Measurements from ENCODE around the gene PDGFD. TPM values are rescaled to one million over a fixed set of nuclear protein-coding genes. Genes with fewer than 3 reads are reported as not detected.

PDGFD gene
- polyA plus RNA-seq, 4 donors = 29.8 to 34.9 (median 31.4) TPM

DNA sequence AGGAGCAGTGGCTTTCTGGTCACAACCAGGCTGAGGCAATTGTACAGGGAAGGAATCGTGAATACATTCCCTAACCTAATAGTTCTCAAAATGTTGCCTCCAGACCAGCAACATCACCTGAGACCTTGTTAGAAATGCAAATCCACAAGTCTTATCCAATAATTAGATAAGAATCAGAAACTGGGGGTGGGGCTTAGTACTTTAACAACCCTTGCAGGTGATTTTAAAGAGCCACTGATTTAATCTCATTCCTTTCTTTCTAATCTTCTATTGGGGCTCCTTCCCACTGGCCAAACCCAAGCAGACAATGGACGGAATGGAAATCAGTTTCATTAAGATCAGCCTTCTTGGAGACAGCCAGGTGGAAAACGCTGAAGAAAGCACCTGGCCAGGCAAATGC lies 269.9 kb downstream of the PDGFD start:
- DNase-seq (ENCODE audit: low read depth in 4 of 4, low spot score in 3 of 4) = no peak

DNA sequence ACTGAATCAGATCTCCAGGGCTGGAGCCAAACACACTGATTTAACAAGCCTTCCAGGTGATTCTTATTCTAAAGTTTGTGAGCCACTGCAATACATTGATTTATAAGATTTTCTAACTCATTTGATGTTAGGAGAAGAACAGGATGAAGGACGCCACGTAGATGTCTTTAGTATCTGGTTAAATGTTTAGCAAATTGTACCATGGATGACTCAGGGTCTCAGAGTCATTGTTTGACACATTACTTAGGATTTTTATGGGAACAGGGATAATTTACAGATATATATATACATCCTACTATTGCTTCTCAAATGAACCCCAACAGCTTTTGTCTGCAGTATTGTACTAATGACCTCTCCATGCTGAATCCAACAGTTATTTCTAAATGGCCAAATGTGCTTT lies 270.6 kb downstream of the PDGFD start:
- DNase-seq (ENCODE audit: low read depth in 4 of 4, low spot score in 3 of 4) = no peak

- no peak for DNase-seq (ENCODE audit: low read depth in 4 of 4, low spot score in 3 of 4)
Observed at GRCh38 chr11:103892603-103893002, 271.3 kb downstream of the PDGFD start.

GRCh38 chr11:103890654-103891053 lies 273.3 kb downstream of the PDGFD start:
- DNase-seq (ENCODE audit: low read depth in 4 of 4, low spot score in 3 of 4) = no peak

DNA sequence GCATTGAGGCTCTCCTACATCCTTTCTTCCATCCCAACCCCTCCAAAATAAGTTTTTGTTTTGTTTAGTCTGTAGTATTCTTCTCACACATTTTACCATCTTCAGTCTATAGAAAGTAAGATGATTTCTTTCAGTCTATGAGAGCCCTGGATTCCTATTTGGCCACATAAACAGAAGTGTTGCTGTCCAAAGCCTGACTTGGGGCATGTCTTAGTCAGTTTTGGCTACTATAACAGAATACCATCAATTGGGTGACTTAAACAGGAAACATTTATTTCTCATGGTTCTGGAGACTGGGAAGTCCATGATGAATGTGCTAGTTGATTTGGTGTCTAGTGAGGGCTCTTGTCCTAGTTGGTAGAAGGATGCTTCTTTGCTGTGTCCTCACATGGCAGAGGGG lies 274.3 kb downstream of the PDGFD start:
- DNase-seq (ENCODE audit: low read depth in 4 of 4, low spot score in 3 of 4) = no peak

- no peak for DNase-seq (ENCODE audit: low read depth in 4 of 4, low spot score in 3 of 4)
Observed at GRCh38 chr11:103888541-103888951, 275.4 kb downstream of the PDGFD start.

DNA sequence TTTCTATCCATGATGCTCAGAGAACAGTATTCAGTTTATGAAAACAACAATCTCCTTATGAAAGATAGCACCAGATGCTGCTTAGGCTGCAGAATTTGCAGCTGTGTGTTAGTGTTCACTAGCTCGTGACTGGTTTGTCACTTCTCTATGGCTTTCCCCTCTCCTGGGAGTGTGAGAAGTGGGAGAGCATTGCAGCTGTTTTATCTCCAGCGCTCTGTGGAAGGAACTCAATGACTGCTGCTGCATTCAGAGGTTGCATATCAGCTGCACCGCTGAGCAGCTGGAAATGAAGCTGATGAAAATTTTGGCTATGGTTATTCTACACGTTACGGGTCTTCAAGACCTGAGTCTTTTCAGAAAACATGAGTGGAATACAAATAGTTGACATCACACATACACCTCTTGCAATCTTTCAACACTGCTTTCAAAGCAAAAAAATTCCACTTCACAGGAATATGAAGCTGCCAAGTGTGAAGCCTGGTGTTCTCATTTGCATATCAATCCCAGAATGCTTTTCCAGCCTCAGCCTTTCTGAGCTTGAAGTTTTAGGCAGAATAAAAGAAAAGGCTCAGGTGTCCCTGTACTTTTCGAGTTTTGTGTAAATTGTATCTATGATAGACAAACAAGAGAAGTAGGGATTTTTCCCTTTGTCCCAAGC lies 276.8 kb downstream of the PDGFD start:
- peak in 1 of 4 donors; percentile 20 for DNase-seq (ENCODE audit: low read depth in 4 of 4, low spot score in 3 of 4)

DNA sequence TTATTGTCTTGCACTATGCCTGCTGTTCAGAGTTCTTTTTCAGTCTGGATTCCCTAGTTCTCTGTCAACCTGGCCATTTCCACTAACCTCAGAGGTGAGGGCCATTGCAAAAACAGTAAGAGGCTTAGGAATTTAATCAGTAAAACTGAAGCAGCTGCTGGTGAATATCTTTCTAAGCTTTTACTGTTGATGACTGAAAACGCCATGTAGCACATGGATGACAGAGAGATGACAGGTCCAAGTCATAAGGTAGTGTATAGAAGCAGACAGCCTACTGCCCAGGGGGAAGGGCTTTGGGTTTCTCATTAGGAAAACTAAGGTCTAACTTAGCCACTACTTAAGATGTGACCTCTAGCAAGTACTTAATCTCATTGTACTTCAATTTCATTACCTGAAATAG lies 280.1 kb downstream of the PDGFD start:
- DNase-seq (ENCODE audit: low read depth in 4 of 4, low spot score in 3 of 4) = no peak

DNA sequence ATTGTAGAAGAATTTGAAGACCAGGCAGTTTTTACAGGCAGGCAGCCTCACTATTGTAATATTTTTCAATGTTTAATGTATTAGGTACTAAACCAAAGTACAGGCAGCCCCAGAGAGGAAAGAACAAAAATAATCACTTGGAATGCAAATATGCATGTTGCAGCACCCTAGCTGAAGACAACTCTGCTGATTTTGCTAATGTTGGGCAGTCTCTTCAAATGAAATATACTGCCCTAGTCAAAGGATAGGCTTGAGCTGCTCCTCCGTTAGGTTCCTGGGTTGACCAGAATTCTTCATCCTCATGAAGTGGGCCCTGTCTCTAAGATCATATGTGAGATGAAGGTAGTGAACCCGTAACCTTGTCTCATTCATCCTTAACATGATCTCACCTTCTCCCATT lies 280.7 kb downstream of the PDGFD start:
- DNase-seq (ENCODE audit: low read depth in 4 of 4, low spot score in 3 of 4) = no peak

GRCh38 chr11:103881584-103881983 lies 282.4 kb downstream of the PDGFD start:
- DNase-seq (ENCODE audit: low read depth in 4 of 4, low spot score in 3 of 4) = no peak

- no peak for DNase-seq (ENCODE audit: low read depth in 4 of 4, low spot score in 3 of 4)
Observed at GRCh38 chr11:103880968-103881367, 283.0 kb downstream of the PDGFD start.

DNA sequence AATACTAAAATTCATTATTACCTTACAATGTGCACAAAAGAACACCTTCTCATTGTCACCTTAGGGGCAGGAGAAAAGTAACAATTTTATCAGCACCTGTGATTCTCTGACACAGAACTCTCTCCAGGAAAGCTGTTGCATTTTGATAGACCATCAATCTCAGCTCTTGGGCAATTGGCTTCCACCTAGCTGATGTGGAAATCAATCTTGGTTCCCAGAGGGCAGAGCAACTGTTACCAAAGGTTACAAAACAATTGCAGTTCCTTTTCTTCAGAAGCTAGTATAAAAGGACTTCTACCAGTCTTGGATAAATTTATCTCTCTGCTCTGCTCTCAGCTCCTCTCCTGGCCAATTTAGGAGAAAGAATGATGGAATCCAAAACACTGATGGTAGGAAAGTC lies 285.3 kb downstream of the PDGFD start:
- no peak for DNase-seq (ENCODE audit: low read depth in 4 of 4, low spot score in 3 of 4)

DNA sequence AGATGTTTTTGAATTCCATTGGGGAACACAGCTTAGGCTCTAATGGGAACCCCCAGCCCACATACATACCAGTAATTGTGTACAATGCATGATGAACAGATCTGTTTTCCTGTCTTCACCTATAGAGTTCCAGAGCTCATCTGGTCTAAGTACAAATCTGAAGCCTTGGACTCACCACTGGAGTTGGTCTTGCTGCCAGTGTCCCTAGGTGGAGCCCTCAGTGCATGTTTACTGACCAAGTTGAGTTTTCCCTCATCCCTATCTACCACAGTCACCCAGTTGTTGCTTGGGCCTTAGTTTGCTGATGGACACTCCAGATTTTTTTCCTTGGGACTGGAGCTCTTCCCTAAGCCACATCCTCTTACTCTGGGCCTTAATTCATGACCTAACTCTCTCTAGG lies 286.7 kb downstream of the PDGFD start:
- DNase-seq (ENCODE audit: low read depth in 4 of 4, low spot score in 3 of 4) = no peak

- no peak for DNase-seq (ENCODE audit: low read depth in 4 of 4, low spot score in 3 of 4)
Observed at GRCh38 chr11:103875855-103876510, 288.0 kb downstream of the PDGFD start.

- DNase-seq (ENCODE audit: low read depth in 4 of 4, low spot score in 3 of 4) = no peak
Observed at GRCh38 chr11:103872748-103873147, 291.2 kb downstream of the PDGFD start.

DNA sequence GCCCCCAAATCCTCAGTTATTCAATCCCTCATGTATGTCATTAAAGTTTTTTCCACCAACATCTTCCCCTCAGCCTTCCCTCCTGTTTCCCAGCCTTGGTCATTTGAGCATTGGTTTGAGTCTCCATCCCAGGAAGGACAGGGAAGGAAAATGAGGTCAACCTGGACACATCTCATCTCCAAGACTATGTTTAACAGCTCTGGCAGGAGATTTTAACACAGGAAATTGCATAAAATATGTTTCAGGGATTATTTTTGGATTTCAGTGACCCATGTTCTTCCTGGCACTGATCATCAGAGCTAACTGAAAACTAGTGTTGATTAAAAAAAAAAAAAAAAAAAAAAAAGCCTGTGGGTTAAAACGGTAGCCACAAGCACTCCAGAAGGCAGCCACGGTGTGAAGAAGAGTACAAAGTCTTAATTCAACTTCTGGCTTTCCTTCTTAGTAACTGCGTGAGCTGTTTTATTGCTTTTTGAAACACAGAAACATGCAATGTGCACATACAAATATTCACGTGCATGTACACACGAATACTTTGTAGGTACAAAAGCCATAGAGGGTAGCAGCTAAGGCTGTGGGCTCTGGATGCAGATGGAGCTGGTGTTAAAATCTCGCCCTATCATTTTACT lies 291.9 kb downstream of the PDGFD start:
- no peak for DNase-seq (ENCODE audit: low read depth in 4 of 4, low spot score in 3 of 4)

DNA sequence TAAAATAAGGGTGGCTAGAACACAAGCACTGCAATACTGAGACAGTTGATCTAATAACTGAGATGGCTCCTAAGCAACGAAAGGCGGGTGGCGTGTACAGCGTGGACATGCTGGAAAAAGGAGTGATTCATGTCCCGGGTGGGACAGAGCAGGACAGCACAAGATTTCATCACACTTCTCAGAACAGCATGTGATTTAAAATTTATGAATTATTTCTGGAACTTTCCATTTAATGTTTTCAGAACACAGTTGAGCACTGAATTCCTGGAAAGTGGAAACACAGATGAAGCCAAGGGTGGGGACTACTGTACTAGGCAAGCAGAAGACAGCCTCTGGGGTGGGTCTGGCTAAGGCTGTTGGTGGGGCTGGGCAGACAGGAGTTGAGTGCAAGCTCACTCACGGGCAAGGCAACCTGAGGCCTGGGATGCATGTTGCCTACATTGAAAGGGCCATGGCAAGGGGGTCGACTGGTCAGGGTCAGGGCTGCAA lies 293.1 kb downstream of the PDGFD start:
- no peak for DNase-seq (ENCODE audit: low read depth in 4 of 4, low spot score in 3 of 4)

DNA sequence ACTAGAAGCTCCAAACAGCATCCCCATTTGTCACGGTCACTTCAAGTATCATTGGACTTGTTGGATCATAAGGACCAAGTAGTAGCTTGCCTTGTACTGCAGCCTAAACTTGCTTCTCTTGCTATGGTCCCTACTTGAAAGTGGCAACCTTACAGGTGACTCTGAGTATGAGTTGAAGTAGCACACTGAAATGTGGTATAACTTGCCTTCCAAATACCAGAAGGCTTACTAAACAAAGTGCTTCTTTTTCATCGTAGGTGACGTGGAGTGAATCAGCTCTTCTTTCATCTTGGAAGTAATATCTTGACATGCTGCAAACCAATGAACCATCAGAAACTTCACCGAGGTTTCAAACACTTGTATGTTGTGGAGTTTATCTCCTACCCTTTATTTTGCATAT lies 296.5 kb downstream of the PDGFD start:
- no peak for DNase-seq (ENCODE audit: low read depth in 4 of 4, low spot score in 3 of 4)

GRCh38 chr11:103863497-103863896 lies 300.4 kb downstream of the PDGFD start:
- DNase-seq (ENCODE audit: low read depth in 4 of 4, low spot score in 3 of 4) = no peak

- DNase-seq (ENCODE audit: low read depth in 4 of 4, low spot score in 3 of 4) = no peak
Observed at GRCh38 chr11:103862802-103863174, 301.2 kb downstream of the PDGFD start.

DNA sequence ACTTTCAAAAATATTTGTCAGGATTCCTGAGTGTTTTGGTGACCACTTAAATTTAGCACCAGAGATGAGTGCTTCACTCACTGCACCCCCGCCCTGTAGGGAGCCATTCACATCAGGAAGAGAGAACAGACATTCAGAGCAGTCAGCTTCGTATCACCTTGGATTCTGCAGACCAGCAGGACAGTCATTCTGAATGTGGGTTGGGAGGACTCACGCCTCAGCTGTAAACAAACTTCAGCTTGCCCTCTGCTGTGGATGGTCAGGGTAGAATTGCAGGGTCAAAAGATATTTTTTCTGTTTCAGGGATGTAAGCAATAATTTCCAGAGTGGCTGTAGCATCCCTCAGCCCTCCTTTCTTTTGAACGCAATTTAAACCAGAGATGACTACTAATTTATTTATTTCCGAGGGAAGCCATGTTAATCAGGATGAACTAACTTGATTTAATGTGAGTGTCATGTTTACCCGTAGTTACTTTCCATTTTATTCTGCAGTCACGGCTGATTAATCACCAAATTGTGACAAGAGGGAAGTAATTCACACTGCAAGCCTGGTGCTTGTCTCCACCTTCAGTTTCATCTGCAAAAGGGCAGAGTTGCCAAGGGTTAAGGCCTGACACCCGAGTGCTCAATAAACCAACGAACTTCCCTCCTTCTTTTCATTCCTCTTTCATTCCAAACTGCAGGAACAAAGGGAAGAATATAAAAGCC lies 301.7 kb downstream of the PDGFD start:
- DNase-seq (ENCODE audit: low read depth in 4 of 4, low spot score in 3 of 4) = peak in 1 of 4 donors; percentile 31
